GM18508 (cell line): Measurements from ENCODE around the gene AMPD1.

Experiments
- ATAC-seq: cut with Tn5 transposase; IDR thresholded peaks from one replicate; pipeline ENCODE4 v1.9.1; 2021; ENCODE audit warnings: moderate number of reproducible peaks; ENCODE audit not compliant: insufficient read depth, unreplicated experiment

The AMPD1 gene

DNA sequence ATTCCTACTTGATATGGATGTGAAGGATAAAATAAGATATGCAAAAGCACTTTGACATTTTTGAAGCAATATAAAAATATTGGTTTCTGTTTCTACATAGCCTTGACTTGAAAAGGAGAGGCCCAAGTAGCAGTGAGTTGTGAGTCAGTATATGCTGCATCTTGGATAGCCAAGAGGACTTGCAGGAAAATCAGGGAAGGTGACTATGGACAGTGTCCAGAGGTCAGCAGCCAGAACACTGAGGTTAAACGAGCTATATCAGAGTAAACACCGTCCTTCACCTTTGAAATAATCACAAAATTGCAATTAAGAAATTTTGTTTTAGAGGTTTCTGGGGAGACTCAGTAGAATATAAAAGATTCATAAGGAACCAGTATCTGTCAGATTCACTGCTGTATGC is 6.6 kb upstream of the AMPD1 start:
- no peak for ATAC-seq

DNA sequence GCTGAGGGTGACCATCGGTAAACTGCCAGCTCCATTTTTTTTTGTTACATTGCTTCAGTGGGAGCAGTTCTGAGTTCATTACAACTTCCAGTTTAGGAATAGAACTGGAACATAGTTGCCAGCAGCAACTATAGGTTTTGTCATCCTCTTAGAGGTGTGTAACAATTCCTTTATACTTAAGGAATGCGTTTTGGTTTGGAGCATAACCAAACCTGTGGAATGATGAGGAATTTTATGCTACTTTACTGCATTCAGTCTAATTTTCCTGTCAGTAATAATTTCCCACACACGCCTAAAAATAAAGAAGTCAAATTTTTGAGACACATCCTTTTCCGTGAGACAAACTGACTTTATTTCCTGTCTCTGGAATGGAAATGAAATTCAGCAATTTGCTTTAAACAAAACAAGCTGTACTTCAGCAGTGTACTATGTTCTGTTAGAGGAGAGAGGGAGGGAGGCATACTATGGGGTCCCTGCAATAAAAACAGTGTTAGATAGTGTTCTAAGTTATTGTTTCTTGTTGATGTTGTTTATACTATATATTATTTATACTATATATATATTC is 4.8 kb upstream of the AMPD1 start:
- no peak for ATAC-seq

DNA sequence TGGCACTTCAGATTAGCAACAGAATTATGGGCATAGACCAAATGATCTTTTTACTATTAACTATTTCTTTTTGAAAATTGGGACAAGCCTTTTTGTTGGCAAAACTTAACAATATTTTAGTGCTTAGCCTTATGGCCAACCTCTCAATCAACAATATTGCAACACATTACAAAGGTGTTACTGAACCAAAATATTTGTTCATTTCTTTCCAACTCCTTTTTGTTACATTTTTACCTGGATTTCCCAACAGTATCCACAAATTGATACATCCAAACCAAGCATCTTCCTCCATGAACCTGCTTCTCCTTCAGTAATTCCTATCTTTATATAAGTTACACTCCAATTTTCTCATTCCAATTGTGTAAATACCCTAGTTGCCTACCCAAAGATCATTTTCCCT is 1.5 kb upstream of the AMPD1 start:
- no peak for ATAC-seq

DNA sequence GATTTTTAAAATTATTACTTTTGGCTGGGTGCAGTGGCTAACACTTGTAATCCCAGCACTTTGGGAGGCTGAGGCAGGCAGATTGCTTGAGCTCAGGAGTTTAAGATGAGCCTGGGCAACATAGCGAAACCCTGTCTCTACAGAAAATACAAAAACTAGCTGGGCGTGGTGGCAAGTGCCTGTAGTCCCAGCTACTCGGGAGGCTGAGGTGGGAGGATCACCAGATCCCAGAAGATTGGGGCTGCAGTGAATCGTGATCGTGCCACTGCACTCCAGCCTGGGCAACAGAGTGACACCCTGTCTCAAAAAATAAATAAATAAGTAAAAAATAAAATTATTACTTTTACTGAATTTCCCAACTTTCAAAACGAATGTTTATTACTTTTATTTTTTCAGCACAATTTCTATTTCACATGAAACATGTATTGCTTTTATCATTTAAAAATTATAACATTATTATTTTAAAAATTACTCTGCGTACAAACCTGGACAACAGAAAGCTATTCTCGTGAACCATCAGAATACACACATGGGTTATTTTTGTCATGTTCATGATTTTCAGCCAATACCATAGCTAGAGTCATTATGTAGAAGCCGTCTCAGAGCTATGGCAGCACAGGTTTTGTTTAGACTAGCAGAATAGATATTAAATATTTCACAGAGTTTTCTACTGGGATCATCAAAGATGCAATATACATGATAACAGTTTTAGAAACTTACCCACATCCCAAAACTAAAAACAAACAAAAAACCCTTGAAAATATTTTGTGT is 621 bp downstream of the AMPD1 start:
- ATAC-seq = no peak

DNA sequence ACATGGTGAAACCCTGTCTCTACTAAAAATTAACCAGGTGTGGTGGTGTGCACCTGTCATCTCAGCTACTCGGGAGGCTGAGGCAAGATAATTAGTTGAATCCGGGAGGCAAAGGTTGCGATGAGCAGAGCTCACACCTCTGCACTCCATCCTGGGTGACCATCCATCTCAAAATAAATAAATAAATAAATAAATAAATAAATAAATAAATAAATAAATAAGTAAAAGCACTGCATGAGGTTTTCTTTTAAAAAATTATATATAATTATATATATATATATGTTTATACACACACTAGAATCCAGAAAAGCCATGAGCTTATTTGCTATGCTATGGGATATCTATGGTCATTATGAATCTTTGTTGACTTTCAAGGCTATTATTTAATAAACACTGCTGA is 2.4 kb downstream of the AMPD1 start:
- no peak for ATAC-seq

DNA sequence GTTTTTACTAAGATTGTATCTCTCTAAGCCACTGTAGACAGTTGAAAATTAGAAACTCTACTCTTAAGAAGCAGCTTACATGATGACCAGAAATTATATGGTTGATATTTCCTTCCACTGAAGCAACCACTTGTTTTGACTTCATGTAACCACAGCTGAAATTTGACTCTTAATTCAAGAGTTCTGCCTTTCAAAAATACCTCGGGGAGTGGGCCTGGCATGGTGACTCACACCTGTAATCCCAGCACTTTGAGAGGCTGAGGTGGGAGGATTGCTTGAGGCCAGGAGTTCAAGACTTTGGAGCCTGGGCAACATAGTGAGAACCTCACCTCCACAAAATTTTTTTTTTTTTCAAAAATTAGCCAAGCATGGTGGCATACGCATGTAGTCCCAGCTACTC is 4.3 kb downstream of the AMPD1 start:
- ATAC-seq = no peak

DNA sequence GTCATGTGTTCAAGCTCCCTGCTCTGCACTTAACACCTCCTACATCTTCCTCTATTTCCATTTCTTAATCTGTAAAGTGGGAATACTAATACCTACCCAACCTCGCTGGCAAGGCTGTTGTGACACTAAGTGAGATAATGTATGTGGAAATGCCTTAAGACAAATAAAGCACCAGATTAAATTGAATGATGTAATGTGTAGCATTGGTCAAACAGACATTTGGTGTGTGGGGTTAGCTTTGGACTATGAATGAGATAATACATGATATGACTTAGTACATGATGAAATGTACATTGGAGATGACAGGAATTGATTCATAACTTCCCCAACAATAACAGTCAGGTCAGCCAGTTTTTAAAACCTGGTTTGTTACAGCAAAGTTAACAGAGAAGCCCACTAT is 5.2 kb downstream of the AMPD1 start:
- no peak for ATAC-seq

DNA sequence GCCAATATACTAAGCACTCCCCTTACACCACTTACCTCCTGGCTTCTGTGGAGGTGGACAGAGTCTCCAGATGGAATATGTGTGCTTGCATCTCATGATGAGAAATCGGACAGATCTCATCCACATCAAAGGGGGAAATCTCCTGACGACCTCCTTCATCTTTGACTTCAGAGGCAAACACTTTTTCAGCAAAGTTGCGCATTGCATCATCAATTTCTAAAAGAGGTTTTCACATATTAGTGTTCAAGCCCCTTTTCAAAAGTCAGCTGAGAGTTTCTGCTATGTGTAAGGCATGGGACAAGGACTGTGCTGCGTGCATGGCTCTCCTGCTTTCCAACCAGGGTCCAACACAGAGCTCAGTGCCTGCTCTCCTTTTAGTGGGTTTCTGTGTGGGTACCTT is 6.8 kb downstream of the AMPD1 start:
- ATAC-seq = no peak

DNA sequence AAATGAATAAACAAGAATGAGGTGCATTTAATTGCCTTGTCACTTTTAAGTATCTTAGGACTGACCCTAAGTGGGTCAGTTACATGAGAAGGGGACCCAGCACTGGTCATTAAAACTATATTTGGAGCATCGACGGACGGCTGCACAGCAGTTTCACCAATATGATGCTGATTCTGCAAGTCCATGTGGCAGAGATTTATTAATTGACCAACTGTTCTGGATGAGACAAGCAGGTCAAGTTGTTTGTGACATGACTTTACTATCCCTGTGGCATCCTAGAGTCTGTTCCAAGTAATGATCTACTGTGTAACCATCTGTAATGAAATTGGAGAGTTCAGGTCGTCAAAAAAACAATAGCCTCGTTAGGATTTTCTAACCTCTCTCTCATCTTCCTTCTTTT is 9.5 kb downstream of the AMPD1 start:
- no peak for ATAC-seq

DNA sequence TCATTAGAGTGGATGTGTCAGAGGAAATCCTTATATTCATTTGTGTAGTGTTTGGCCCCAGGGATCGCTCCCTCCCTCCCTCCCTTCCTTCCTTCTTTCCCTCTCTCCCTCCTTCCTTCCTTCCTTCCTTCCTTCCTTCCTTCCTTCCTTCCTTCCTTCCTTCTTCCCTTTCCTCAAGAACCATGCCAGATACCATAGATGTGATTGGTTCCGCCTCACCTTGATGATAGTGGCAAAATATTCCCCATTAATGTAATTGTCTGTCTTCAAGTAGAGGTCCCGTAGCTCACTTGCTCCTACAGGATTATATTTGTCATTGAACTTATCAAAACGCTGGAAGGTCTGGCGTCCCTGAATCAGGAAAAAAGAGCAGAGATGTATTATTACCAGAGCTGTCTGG is 17.7 kb downstream of the AMPD1 start:
- no peak for ATAC-seq

DNA sequence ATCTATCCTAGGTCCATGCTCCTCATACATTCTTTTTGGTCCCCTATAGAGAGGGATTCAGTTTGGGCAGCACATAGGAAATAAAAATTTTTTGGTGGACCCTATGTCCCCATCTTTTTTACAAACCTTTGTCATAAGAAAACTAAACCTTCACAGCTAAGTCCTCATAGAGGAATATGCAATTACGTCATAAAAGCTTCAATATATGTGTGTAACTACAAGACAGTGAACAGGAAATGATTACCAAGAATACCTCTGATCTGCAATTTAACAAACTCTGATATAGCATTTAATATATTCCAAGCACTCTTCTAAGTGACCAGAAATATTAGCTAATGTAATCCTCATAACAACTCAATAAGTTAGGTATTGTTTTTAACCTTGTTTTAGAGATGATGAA is 19.2 kb downstream of the AMPD1 start:
- no peak for ATAC-seq

DNA sequence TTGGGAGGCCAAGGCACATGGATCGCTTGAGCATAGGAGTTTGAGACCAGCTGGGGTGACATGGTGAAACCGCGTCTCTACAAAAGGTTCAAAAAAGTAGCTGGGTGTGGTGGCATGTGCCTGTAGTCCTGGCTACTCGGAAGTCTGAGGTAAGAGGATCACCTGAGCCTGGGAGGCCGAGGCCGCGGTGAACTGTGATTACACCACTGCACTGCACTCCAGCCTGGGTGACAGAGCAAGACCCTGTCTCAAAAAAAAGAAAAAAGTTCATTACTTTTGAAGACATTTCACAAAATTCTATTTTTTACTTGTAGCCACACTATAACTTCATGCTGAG is 23.4 kb downstream of the AMPD1 start:
- ATAC-seq = no peak

DNA sequence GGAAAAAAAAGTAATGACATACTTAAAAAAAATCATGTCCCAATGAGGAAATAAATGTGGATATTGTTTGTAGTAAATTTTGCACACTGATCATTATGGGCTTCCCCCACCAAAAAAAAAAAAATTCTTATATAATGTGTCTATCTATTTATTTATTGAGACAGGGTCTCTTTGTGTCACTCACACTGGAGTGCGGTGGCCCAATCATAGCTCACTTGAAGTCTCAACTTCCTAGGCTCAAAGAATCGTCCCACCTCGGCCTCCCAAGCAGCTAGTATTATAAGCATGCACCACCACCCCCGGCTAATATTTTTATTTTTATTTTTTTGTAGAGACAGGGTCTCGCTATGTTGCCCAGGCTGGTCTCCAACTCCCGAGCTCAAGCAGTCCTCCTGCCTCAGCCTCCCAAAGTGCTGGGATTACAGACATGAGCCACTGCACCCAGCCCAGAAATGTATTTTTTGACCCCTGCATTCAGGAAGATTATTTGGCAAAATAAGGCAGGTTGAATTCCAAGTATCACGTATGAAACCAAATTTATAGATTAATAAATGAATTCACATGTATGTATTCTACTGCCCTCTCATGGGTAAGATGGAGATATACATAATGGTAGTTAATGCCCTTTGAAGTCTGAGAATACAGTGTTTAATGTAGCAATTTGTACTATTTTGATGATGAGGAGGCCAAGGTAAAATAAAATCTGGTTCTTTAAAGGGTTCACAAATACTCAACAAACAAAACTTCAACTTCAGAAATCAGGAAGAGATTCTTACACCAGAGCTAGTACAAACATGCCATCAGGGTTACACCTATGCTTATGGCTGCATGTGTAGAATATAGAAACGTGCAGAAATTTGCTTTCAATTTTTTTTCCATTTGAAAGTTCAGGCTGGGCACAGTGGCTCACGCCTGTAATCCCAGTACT is 24.1 kb downstream of the AMPD1 start:
- no peak for ATAC-seq

DNA sequence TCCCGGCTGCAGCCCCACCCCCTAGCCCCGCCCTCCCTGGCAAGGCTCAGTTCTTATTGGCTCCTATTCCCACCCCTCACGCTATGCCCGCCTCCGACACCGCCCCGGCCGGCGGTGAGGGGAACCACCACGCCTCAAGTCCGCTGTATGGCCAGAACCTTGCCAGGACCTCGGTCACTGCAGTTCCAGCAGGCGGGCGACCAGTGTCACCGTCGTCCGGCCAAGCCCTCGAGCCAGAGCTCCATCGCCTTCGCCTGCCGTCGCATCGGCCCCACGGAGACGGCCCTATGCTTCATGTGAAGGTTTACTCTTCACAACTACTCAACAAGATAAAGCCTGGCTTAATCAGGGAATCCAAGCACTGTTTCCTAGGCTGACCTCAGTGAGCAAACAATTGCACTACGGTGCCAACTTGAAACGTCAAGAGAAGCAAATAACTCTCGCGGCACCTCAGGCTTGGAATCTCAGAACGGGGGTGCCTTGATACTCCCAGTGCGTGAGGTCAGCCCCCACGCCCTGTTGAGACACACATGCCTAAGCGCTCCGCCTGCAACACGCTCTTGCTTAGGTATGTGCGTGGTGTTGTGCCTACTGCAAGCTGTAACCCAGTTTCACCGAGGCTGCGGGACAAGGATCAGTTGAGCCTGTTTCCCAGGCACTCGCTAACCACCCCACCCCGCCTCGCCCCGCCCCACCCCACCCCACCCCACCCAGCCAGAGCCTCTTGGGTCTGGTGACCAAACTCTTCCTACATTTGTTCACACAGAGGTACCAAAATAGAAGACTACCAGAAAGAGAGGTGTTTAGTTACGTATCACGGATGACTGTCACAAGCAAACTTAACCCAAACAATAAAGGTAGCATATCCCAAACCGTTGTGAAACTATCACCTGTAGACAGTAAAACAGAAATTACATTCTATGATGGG is 25.0 kb downstream of the AMPD1 start:
- peak; percentile 93 for ATAC-seq

DNA sequence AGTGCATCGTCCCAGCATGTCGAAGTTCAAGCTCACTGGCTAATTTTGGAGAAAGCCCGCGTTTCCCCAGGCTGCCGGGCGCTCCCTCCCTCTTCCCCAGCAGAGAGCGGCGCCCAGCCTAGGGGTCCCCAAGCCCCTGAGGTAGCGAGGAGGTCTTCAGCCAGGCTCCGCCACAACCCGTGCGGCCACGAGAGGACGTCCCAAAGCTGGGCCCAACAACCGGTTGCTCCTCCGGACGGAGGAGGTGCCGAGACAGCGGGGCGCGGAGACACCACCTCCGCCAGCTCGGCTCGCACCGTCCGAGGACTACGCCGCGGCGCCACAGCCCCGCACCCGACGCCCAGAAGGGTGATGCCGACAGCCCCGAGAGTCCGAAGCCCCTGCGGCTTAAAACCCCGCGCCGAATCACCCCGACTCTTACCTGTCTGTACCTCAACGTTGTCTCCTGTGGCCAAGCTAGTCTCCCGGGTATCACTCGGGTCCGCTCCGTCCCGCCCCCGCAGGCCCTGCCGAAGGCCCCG is 25.7 kb downstream of the AMPD1 start, which contains the start of gene DENND2C:
Gene DENND2C, minus strand, starts transcription at position 488 of the 521 bp plus-strand sequence. CDS start 44,065 bp downstream, outside the sequence.
- ATAC-seq = peak; percentile 32

DNA sequence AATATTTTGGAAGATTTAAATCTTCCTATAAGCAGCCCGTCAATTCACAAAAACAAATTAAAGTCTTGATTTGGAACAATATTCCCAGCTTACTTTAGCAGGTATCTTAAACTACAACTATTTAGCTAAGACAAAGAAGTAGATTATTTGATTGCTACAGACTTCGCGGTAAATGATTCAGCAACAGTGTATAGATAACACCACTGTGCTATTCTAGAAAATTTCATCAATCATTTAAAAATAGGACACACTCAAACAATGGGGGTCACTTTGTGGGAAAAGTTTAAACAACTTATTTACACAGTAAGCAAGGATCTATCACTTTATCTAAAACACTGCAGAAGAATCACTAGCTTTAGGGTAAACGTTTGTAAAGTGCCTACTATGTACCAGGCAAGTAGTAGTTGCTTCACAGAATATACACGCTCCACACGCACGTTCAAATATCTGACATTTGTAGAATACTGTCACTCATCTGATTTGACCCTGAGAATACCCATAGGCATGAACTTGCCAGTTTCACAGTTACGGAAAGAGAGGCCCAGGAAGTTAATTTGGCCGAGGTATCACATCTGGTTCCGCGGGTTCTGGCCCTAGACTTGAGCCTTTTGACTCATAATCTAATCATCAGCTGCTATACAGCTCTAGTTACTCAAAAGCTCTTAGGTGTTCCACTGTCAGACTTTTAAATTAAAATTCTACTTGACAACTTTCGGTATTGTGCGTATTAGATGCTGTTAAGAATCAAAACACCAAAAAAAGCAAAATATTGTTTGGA is 26.4 kb downstream of the AMPD1 start:
- no peak for ATAC-seq

DNA sequence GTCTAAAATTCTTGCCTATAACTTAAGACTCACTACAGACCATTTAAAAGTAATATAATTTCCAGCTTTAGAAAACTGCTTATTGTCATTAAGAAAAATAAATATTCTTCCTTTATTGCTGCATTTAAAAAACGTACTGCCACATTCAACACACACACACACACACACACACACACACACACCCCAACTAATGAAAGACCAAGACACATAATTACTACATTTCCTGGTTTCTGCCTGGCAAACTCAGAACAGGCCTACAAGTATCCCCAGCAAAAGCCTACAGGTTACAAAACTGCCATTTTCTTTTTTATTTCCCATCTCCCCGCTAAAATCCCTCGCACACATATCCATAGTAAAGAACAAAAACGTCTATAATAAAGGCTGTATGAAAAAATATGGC is 27.0 kb downstream of the AMPD1 start:
- no peak for ATAC-seq

DNA sequence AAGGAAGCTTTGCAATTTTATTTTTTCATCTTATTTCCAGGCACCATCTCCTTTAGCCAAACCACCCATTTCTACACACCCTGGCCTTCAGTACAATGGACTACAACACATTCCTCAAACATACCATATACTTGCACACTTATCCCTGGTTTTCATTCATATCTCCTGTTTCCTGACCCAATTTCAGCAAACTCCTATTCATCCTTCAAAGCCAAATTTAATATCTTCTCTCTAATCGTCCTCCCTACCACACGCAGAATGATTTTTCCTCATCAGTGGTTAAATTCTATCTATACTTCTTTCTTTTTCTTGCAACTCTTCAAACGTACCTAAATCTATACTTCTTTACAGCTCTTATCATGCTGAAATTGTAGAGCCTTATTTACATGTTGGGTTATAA is 28.4 kb downstream of the AMPD1 start:
- ATAC-seq = no peak

DNA sequence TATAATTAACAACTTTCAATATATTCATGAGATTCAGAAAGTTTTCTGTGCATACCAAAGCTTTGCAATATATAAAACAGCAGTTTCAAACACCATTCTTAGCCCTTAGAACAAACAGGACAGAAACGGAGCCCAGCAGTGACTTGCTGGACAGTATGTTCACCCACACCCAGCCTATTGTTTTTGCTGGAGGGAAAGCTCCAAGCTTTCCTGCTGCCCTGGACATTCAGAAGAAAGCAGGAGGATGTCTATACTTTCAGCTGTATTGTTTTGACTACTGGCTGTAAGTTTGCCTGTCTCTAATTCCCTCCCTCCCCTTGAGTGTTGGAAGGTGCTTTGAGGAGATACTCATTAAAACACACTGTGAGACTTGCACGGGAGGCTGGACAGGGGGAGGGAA is 35.1 kb downstream of the AMPD1 start:
- no peak for ATAC-seq
